BE2C (cell line): ENCODE results near the gene ELF1.

ENCODE experiments used
- DNase-seq: peaks from one replicate; pipeline ENCODE4 v3.0.0-alpha.2; 2020
- H3K27me3 ChIP-seq: fragments of 250-450 bp; sonication (Bioruptor Pico); 2 replicates; pipeline ENCODE4 v1.5.1; 2020; ENCODE audit warnings: mild to moderate bottlenecking
- H3K36me3 ChIP-seq: fragments of 250-450 bp; sonication (Bioruptor Pico); 2 replicates; pipeline ENCODE4 v1.5.1; 2020; ENCODE audit warnings: mild to moderate bottlenecking
- H3K4me1 ChIP-seq: fragments of 250-450 bp; sonication (Bioruptor Pico); 2 replicates; pipeline ENCODE4 v1.5.1; 2020
- H3K4me3 ChIP-seq: 2 replicates; pipeline ENCODE4 v1.5.1; 2011; ENCODE audit warnings: low read depth, low read length
- H3K9me3 ChIP-seq: fragments of 250-450 bp; sonication (Bioruptor Pico); 2 replicates; pipeline ENCODE4 v1.5.1; 2020
- TF ChIP-seq, protein P1 (sequence below): IDR thresholded peaks from 2 replicates; pipeline ENCODE4 v1.5.1; 2012; ENCODE audit warnings: mild to moderate bottlenecking, low read depth, low read length

The ELF1 gene

GRCh38 chr13:40995997-40996396, 23.1 kb downstream of the ELF1 start:
- no peaks in the 10 kb centered on the region for H3K4me1 ChIP-seq
- DNase-seq: no peak

GRCh38 chr13:40994581-40995230, 24.4 kb downstream of the ELF1 start:
- H3K4me3 ChIP-seq: no peak overlapping the region
- H3K4me1 ChIP-seq: no peaks in the 10 kb centered on the region
- no peaks in the 10 kb centered on the region for H3K9me3 ChIP-seq
- H3K36me3 ChIP-seq: no peaks in the 10 kb centered on the region
- no peaks in the 10 kb centered on the region for H3K27me3 ChIP-seq
- TF ChIP-seq, protein P1, sequence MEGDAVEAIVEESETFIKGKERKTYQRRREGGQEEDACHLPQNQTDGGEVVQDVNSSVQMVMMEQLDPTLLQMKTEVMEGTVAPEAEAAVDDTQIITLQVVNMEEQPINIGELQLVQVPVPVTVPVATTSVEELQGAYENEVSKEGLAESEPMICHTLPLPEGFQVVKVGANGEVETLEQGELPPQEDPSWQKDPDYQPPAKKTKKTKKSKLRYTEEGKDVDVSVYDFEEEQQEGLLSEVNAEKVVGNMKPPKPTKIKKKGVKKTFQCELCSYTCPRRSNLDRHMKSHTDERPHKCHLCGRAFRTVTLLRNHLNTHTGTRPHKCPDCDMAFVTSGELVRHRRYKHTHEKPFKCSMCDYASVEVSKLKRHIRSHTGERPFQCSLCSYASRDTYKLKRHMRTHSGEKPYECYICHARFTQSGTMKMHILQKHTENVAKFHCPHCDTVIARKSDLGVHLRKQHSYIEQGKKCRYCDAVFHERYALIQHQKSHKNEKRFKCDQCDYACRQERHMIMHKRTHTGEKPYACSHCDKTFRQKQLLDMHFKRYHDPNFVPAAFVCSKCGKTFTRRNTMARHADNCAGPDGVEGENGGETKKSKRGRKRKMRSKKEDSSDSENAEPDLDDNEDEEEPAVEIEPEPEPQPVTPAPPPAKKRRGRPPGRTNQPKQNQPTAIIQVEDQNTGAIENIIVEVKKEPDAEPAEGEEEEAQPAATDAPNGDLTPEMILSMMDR: no peak
- no peak for DNase-seq

More at GRCh38 chr13:40995997-40996396, 23.1 kb downstream of the ELF1 start:
- no peaks in the 10 kb centered on the region for H3K36me3 ChIP-seq
- H3K4me3 ChIP-seq: no peak overlapping the region
- no peaks in the 10 kb centered on the region for H3K9me3 ChIP-seq
- TF ChIP-seq, protein P1: no peak
- no peaks in the 10 kb centered on the region for H3K27me3 ChIP-seq

- Histone ChIP-seq H3K9me3 (no peaks in the 10 kb centered on the region), H3K36me3 (no peaks in the 10 kb centered on the region), H3K4me3 (no peak overlapping the region), H3K27me3 (no peaks in the 10 kb centered on the region), H3K4me1 (no peaks in the 10 kb centered on the region)
- TF ChIP-seq, protein P1: no peak
- no peak for DNase-seq
Observed at GRCh38 chr13:40993987-40994386, 25.1 kb downstream of the ELF1 start.

DNA sequence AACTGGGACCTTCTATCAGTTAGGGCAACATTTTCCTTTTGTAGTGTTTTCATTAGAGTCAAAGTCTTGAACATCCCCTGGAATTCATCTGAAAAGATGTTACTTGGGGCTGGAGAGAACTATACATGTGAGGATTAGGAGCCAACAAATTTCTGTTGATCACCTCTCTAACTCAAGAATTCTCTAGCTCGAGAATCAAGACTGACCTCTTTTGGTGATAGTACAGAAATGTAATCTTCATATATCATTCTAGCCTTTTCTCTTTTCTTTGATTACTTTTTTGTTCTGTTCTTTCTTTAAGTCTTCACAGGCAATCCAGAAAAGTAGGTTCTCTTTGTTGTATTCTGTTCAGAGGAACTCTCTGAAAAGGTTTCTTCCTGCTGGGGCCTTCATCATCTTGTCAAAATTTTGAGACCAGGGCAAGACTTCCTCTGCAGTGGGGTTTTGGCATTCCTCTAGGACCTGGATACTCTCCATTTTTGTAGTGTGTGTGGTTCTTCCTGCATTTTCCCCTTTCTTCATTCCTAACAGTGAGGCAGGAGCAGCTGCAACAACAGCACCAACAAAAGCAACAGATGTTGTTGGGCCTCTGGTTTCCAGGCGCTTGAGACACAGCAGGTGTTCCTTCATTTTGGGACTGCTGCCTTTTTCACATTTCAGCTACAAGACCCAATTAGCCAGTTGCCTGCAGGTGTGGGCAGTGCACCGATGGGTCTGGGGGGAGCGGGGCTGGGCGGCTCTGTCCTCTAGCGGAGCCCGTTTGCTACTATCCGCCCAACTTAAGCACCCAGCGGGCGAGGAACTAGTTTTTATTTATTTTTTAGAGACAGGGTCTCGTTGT, 26.2 kb downstream of the ELF1 start:
- Histone ChIP-seq H3K4me1 (no peaks in the 10 kb centered on the region), H3K27me3 (no peaks in the 10 kb centered on the region), H3K4me3 (no peak overlapping the region), H3K9me3 (no peaks in the 10 kb centered on the region), H3K36me3 (no peaks in the 10 kb centered on the region)
- no peak for DNase-seq
- TF ChIP-seq, protein P1: peak; percentile 27; the same call in 1 of the 2 replicates

DNA sequence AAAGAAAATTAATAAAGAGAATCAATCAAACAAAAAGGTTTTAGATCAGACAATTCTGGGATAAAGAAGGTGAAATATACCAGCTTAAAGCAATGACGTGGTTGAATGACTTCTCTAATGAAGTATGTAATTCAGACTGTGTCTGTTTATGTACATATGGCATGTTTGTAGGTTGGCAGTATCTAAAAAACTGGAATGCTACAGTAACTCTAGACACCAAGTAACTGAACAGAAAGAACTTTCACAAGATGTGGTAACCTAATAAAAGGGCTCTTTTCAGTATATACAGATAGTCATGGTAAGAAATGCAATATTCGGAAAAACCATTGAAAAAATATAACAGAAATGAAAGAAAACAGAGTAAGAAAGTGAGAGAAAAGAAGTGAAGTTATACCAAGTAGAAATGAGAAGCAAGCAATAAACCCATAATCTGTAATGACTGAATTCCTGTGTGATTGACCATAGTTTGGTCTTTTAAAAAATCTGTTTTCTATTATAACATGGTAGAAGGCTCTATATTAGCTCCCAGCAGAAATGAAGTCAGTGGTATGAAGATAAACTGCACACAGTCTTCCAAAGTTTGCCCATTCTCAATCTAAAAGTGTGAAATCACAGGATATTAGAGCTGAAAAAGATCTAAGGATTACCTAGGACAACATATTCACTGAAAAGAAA, 31.4 kb downstream of the ELF1 start:
- Histone ChIP-seq H3K4me3 (no peak overlapping the region), H3K4me1 (no peaks in the 10 kb centered on the region), H3K9me3 (no peaks in the 10 kb centered on the region), H3K27me3 (no peaks in the 10 kb centered on the region), H3K36me3 (no peaks in the 10 kb centered on the region)
- DNase-seq: no peak
- TF ChIP-seq, protein P1: no peak
